NCI-H82 treated with DMSO at 0.1 percent for 48 hours (cell line): ENCODE results near the gene FABP6.
"Not testable (repeated sequence)": the region's sequence is repeated elsewhere in the genome, so short reads cannot be mapped to it uniquely, and the experiment has no call there.

Experiments
- DNase-seq: peaks from one replicate; lab custom pipeline; 2025; ENCODE audit not compliant: unreplicated experiment; lab: John Stamatoyannopoulos, UW

Gene FABP6

GRCh38 chr5:160229190-160229742 is at the start of gene FABP6:
TSS of gene FABP6 (plus strand) at chr5:160229506. CDS start at chr5:160229558, 52 bp downstream.
- DNase-seq = no peak

- no peak for DNase-seq
These were observed 48.4 kb upstream of the FABP6 start for GRCh38 chr5:160180931-160181330.

GRCh38 chr5:160181965-160182622 is 47.2 kb upstream of the FABP6 start:
- DNase-seq = no peak

- no peak for DNase-seq
These were observed 46.2 kb upstream of the FABP6 start for GRCh38 chr5:160183075-160183474.

GRCh38 chr5:160185626-160186360 is 43.5 kb upstream of the FABP6 start:
- no peak for DNase-seq

- DNase-seq = no peak
These were observed 42.8 kb upstream of the FABP6 start for GRCh38 chr5:160186480-160186879.

- no peak for DNase-seq
These were observed 42.2 kb upstream of the FABP6 start for GRCh38 chr5:160187091-160187490.

GRCh38 chr5:160188141-160189015 is 40.9 kb upstream of the FABP6 start:
- DNase-seq = no peak

- no peak for DNase-seq
These were observed 36.9 kb upstream of the FABP6 start for GRCh38 chr5:160192424-160192823.

- DNase-seq = not testable (repeated sequence)
These were observed 36.2 kb upstream of the FABP6 start for GRCh38 chr5:160193076-160193475.

GRCh38 chr5:160193790-160194189 is 35.5 kb upstream of the FABP6 start:
- not testable (repeated sequence) for DNase-seq

- no peak for DNase-seq
These were observed 31.8 kb upstream of the FABP6 start for GRCh38 chr5:160197341-160198144.

- no peak for DNase-seq
These were observed 31.2 kb upstream of the FABP6 start for GRCh38 chr5:160198146-160198545.

GRCh38 chr5:160198841-160199409 is 30.4 kb upstream of the FABP6 start:
- no peak for DNase-seq

- peak; percentile 17 for DNase-seq
These were observed 29.8 kb upstream of the FABP6 start for GRCh38 chr5:160199410-160199911.

GRCh38 chr5:160207061-160207460 is 22.2 kb upstream of the FABP6 start:
- DNase-seq = no peak

- DNase-seq = no peak
These were observed 19.4 kb upstream of the FABP6 start for GRCh38 chr5:160209917-160210316.

- no peak for DNase-seq
These were observed 18.7 kb upstream of the FABP6 start for GRCh38 chr5:160210606-160211005.

GRCh38 chr5:160211352-160211751 is 18.0 kb upstream of the FABP6 start:
- DNase-seq = no peak

GRCh38 chr5:160213537-160213936 is 15.8 kb upstream of the FABP6 start:
- no peak for DNase-seq
